Measurements from ENCODE around the gene USP28. TPM values are rescaled to one million over a fixed set of nuclear protein-coding genes. Genes with fewer than 3 reads are reported as not detected.
A peak's percentile ranks its signal among the peaks of the same experiment; 100 is the strongest.
"Not testable (repeated sequence)": the region's sequence is repeated elsewhere in the genome, so short reads cannot be mapped to it uniquely, and the experiment has no call there.

The USP28 gene
- total RNA-seq, 4 donors from 2014 or later = 8.5 to 20.2 (median 11.5) TPM

- DNase-seq (ENCODE audit: low spot score) = no peak
- no peak for ATAC-seq (ENCODE audit: low FRiP score)
- TF ChIP-seq, protein P1, sequence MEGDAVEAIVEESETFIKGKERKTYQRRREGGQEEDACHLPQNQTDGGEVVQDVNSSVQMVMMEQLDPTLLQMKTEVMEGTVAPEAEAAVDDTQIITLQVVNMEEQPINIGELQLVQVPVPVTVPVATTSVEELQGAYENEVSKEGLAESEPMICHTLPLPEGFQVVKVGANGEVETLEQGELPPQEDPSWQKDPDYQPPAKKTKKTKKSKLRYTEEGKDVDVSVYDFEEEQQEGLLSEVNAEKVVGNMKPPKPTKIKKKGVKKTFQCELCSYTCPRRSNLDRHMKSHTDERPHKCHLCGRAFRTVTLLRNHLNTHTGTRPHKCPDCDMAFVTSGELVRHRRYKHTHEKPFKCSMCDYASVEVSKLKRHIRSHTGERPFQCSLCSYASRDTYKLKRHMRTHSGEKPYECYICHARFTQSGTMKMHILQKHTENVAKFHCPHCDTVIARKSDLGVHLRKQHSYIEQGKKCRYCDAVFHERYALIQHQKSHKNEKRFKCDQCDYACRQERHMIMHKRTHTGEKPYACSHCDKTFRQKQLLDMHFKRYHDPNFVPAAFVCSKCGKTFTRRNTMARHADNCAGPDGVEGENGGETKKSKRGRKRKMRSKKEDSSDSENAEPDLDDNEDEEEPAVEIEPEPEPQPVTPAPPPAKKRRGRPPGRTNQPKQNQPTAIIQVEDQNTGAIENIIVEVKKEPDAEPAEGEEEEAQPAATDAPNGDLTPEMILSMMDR (IDR thresholded peaks at IDR 0.05) = no peak
Measured at GRCh38 chr11:113778111-113778910, 97.1 kb downstream of the USP28 start.

DNA sequence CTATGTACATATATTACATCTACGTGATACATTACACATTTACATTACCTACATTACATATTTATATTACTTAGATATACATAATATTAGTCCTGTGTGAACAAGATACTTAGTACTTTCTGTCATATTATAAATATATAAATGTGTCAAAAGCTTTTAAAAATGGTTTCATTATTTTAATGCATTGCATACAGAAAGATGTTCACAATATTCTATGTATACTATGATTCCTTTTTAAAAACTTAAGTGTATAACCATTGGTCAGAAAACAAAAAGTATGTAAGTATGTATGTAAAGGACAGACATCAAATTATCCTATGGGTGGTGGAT lies 101.2 kb downstream of the USP28 start:
- DNase-seq (ENCODE audit: low spot score) = no peak
- TF ChIP-seq, protein P1 (IDR thresholded peaks at IDR 0.05) = no peak
- ATAC-seq (ENCODE audit: low FRiP score) = no peak

GRCh38 chr11:113773416-113774173 lies 101.8 kb downstream of the USP28 start, which contains the start of gene ZW10:
ZW10 (minus strand) TSS chr11:113773692; CDS start chr11:113773666, 26 bp downstream.
- TF ChIP-seq, protein P1 (IDR thresholded peaks at IDR 0.05) = peak in 1 of 3 donors; percentile 52
- peak; percentile 99 for ATAC-seq (ENCODE audit: low FRiP score)

GRCh38 chr11:113773092-113773415 lies 102.3 kb downstream of the USP28 start:
- no peak for DNase-seq (ENCODE audit: low spot score)
- TF ChIP-seq, protein P1 (IDR thresholded peaks at IDR 0.05) = no peak
- ATAC-seq (ENCODE audit: low FRiP score) = peak; percentile 47

More at GRCh38 chr11:113773416-113774173, 101.8 kb downstream of the USP28 start, which contains the start of gene ZW10:
- peak; percentile 94 for DNase-seq (ENCODE audit: low spot score)

GRCh38 chr11:113771964-113772363 lies 103.4 kb downstream of the USP28 start:
- no peak for DNase-seq (ENCODE audit: low spot score)
- TF ChIP-seq, protein P1 (IDR thresholded peaks at IDR 0.05) = no peak
- no peak for ATAC-seq (ENCODE audit: low FRiP score)

GRCh38 chr11:113764527-113765219 lies 110.7 kb downstream of the USP28 start:
- ATAC-seq (ENCODE audit: low FRiP score) = no peak
- no peak for DNase-seq (ENCODE audit: low spot score)
- TF ChIP-seq, protein P1 (IDR thresholded peaks at IDR 0.05) = no peak

- not testable (repeated sequence) for DNase-seq (ENCODE audit: low spot score); ATAC-seq (ENCODE audit: low FRiP score)
Measured at GRCh38 chr11:113763040-113763439, 112.3 kb downstream of the USP28 start.
